Dedifferentiated amniotic fluid mesenchymal stem cell (primary cell): Measurements from ENCODE around the gene UPK2.

Experiments used
- DNase-seq: peaks from one replicate; pipeline ENCODE4 v3.0.0-alpha.2; 2016; ENCODE audit errors: extremely low spot score

UPK2 gene

GRCh38 chr11:118917481-118918127 lies 38.5 kb upstream of the UPK2 start:
- DNase-seq: peak; percentile 80

GRCh38 chr11:118918128-118918685 lies 37.9 kb upstream of the UPK2 start:
- peak; percentile 90 for DNase-seq

GRCh38 chr11:118918686-118919280 lies 37.3 kb upstream of the UPK2 start:
- DNase-seq: no peak

- DNase-seq: peak; percentile 65
Measured at GRCh38 chr11:118921121-118921928, 34.8 kb upstream of the UPK2 start.

- DNase-seq: no peak
Measured at GRCh38 chr11:118921929-118922744, 34.0 kb upstream of the UPK2 start.

GRCh38 chr11:118922745-118923627 lies 33.1 kb upstream of the UPK2 start:
- no peak for DNase-seq

GRCh38 chr11:118923721-118924587 lies 32.1 kb upstream of the UPK2 start:
- DNase-seq: no peak

- DNase-seq: no peak
Measured at GRCh38 chr11:118924591-118925585, 31.2 kb upstream of the UPK2 start.

GRCh38 chr11:118927554-118928100 lies 28.5 kb upstream of the UPK2 start:
- DNase-seq: no peak

- peak; percentile 92 for DNase-seq
Measured at GRCh38 chr11:118928101-118928869, 27.8 kb upstream of the UPK2 start.

- DNase-seq: no peak
Measured at GRCh38 chr11:118928870-118929500, 27.1 kb upstream of the UPK2 start.

GRCh38 chr11:118929501-118930093 lies 26.5 kb upstream of the UPK2 start:
- DNase-seq: peak; percentile 73

- DNase-seq: peak; percentile 85
Measured at GRCh38 chr11:118930094-118930712, 25.9 kb upstream of the UPK2 start.

- DNase-seq: no peak
Measured at GRCh38 chr11:118931571-118931970, 24.5 kb upstream of the UPK2 start.

GRCh38 chr11:118933486-118933885 lies 22.6 kb upstream of the UPK2 start:
- no peak for DNase-seq

GRCh38 chr11:118935376-118935775 lies 20.7 kb upstream of the UPK2 start:
- DNase-seq: no peak
